NCI-H774 (cell line): Measurements from ENCODE around the gene TMEM101.
"Not testable (repeated sequence)": the region's sequence is repeated elsewhere in the genome, so short reads cannot be mapped to it uniquely, and the experiment has no call there.

ENCODE experiments used
- DNase-seq: peaks from one replicate; lab custom pipeline; 2025; lab: John Stamatoyannopoulos, UW

TMEM101 gene

GRCh38 chr17:43974382-43975266, 40.1 kb downstream of the TMEM101 start:
- DNase-seq = no peak

- DNase-seq = not testable (repeated sequence)
Measured at GRCh38 chr17:43972444-43973212, 42.1 kb downstream of the TMEM101 start.

- DNase-seq = not testable (repeated sequence)
Measured at GRCh38 chr17:43971436-43971835, 43.3 kb downstream of the TMEM101 start.

GRCh38 chr17:43970366-43970765, 44.4 kb downstream of the TMEM101 start:
- DNase-seq = no peak

GRCh38 chr17:43967251-43967875, 47.4 kb downstream of the TMEM101 start:
- DNase-seq = no peak

- no peak for DNase-seq
Measured at GRCh38 chr17:43966276-43966675, 48.5 kb downstream of the TMEM101 start.

- DNase-seq = no peak
Measured at GRCh38 chr17:43962479-43962878, 52.3 kb downstream of the TMEM101 start.

- no peak for DNase-seq
Measured at GRCh38 chr17:43961954-43962353, 52.8 kb downstream of the TMEM101 start.

- DNase-seq = not testable (repeated sequence)
Measured at GRCh38 chr17:43961292-43961691, 53.5 kb downstream of the TMEM101 start.
